Stromal cell of bone marrow (primary cell): Measurements from ENCODE around the gene STEAP1B.
"Not testable (repeated sequence)": the region's sequence is repeated elsewhere in the genome, so short reads cannot be mapped to it uniquely, and the experiment has no call there.

Experiments used
- DNase-seq: peaks from one replicate; pipeline ENCODE4 v3.0.0-alpha.2; 2012; ENCODE audit warnings: low read depth

STEAP1B gene

GRCh38 chr7:22496912-22497311 is 3.1 kb downstream of the STEAP1B start:
- DNase-seq, result peak; percentile 47

- DNase-seq, result not testable (repeated sequence)
Measured at GRCh38 chr7:22496296-22496888, 3.6 kb downstream of the STEAP1B start.

- not testable (repeated sequence) for DNase-seq
Measured at GRCh38 chr7:22493160-22493925, 6.6 kb downstream of the STEAP1B start.

- DNase-seq, result peak; percentile 52
Measured at GRCh38 chr7:22488643-22489462, 11.1 kb downstream of the STEAP1B start.

- DNase-seq, result no peak
Measured at GRCh38 chr7:22487978-22488642, 11.9 kb downstream of the STEAP1B start.

GRCh38 chr7:22486597-22486996 is 13.4 kb downstream of the STEAP1B start:
- no peak for DNase-seq

GRCh38 chr7:22485189-22485588 is 14.8 kb downstream of the STEAP1B start:
- no peak for DNase-seq

GRCh38 chr7:22482503-22482902 is 17.5 kb downstream of the STEAP1B start:
- no peak for DNase-seq

- no peak for DNase-seq
Measured at GRCh38 chr7:22481726-22482125, 18.3 kb downstream of the STEAP1B start.

GRCh38 chr7:22480523-22481075 is 19.4 kb downstream of the STEAP1B start:
- DNase-seq, result no peak

- DNase-seq, result no peak
Measured at GRCh38 chr7:22477876-22478450, 22.0 kb downstream of the STEAP1B start.

GRCh38 chr7:22477262-22477661 is 22.7 kb downstream of the STEAP1B start:
- no peak for DNase-seq

- DNase-seq, result no peak
Measured at GRCh38 chr7:22476824-22477223, 23.2 kb downstream of the STEAP1B start.

- no peak for DNase-seq
Measured at GRCh38 chr7:22474645-22475044, 25.3 kb downstream of the STEAP1B start.

- no peak for DNase-seq
Measured at GRCh38 chr7:22470981-22471380, 29.0 kb downstream of the STEAP1B start.

- no peak for DNase-seq
Measured at GRCh38 chr7:22469371-22470143, 30.4 kb downstream of the STEAP1B start.

- no peak for DNase-seq
Measured at GRCh38 chr7:22468609-22469008, 31.4 kb downstream of the STEAP1B start.

GRCh38 chr7:22464299-22464698 is 35.7 kb downstream of the STEAP1B start:
- DNase-seq, result no peak

GRCh38 chr7:22460363-22460988 is 39.5 kb downstream of the STEAP1B start:
- no peak for DNase-seq

GRCh38 chr7:22457471-22457870 is 42.5 kb downstream of the STEAP1B start:
- no peak for DNase-seq
